Measurements from ENCODE around the gene UBE2QL1. TPM values are rescaled to one million over a fixed set of nuclear protein-coding genes. Genes with fewer than 3 reads are reported as not detected.

UBE2QL1 gene
- total RNA-seq, 1 experiment from 2014 or later = not detected

DNA sequence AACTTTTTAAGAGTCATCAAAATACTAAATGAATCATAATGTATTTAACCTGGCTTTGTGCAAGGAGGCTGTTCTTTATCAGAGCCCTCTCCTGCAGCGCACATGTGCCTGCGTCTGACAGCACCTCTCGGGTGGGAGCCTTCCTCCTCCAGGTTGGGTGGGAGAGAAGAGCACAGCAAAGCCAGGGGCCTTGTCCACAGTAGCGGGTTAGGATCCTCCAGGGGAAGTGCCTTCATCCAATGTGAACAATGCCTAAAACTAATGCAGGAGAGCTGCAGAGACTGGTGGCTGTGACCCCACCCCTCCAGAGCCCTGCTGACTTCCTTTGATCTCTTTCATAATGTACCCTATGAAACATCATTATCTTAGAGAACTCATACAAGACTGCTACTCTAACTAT is 10.2 kb downstream of the UBE2QL1 start:
- H3K27me3 ChIP-seq (replicated peaks; ENCODE audit: control insufficient read depth, insufficient read depth, low read length) = peaks cover 1% of the 10 kb centered on the region; the same call in 1 of the 2 replicates
- H3K36me3 Mint-ChIP-seq (ENCODE audit: insufficient read depth, unreplicated experiment) = no peaks in the 10 kb centered on the region
- H3K9me3 Mint-ChIP-seq (ENCODE audit: unreplicated experiment) = no peaks in the 10 kb centered on the region
- ChIA-PET POLR2A (no interaction called here), CTCF (no interaction called here)
- no peak overlapping the region for H3K4me3 ChIP-seq (ENCODE audit: low read depth, low read length)
- DNase-seq = no peak
- no peaks in the 10 kb centered on the region for H3K9me3 ChIP-seq
- TF ChIP-seq, protein P1, sequence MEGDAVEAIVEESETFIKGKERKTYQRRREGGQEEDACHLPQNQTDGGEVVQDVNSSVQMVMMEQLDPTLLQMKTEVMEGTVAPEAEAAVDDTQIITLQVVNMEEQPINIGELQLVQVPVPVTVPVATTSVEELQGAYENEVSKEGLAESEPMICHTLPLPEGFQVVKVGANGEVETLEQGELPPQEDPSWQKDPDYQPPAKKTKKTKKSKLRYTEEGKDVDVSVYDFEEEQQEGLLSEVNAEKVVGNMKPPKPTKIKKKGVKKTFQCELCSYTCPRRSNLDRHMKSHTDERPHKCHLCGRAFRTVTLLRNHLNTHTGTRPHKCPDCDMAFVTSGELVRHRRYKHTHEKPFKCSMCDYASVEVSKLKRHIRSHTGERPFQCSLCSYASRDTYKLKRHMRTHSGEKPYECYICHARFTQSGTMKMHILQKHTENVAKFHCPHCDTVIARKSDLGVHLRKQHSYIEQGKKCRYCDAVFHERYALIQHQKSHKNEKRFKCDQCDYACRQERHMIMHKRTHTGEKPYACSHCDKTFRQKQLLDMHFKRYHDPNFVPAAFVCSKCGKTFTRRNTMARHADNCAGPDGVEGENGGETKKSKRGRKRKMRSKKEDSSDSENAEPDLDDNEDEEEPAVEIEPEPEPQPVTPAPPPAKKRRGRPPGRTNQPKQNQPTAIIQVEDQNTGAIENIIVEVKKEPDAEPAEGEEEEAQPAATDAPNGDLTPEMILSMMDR (IDR thresholded peaks at IDR 0.05; ENCODE audit: insufficient read depth in 1 of 2, low read depth in 1 of 2, low read length in 1 of 2, severe bottlenecking in 1 of 2, unreplicated experiment in 1 of 2) = no peak
- H3K4me1 ChIP-seq = no peaks in the 10 kb centered on the region
- peaks cover 19% of the 10 kb centered on the region for H3K27me3 Mint-ChIP-seq (ENCODE audit: insufficient read depth, unreplicated experiment)
- intact Hi-C loops (cut with micrococcal nuclease; ENCODE audit: unreplicated experiment) = no loop called here
- H3K27ac Mint-ChIP-seq (ENCODE audit: unreplicated experiment) = no peak overlapping the region
- no TSS peak for BruUV-seq (replicated peaks)
- no peaks in the 10 kb centered on the region for H3K4me1 Mint-ChIP-seq (ENCODE audit: low read depth, unreplicated experiment)
- no peaks in the 10 kb centered on the region for H3K36me3 ChIP-seq (ENCODE audit: control insufficient read depth, insufficient read depth, low read length)
- H3K4me3 Mint-ChIP-seq (ENCODE audit: unreplicated experiment) = no peak overlapping the region

DNA sequence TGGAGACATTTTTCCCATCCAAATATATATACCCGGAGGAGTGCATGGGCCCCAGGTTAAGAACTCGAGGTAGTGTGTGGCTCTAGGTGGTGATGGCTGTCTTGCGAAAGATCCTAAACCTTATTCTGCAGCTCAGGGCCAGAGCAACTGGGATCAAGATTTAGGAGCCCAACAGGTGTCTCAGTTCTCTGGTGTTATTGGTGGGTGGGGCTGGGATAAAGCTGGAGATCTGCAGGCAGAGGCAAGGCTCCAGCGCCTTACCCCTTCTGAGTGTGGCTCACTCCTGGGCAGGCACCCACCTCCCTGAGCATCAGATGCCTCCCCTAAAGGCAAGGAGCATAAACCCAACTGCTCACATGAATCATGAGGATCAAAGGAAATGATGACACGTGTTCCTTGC is 11.2 kb downstream of the UBE2QL1 start:
- Histone ChIP-seq H3K4me3 (ENCODE audit: low read depth, low read length) (no peak overlapping the region), H3K36me3 (ENCODE audit: control insufficient read depth, insufficient read depth, low read length) (no peaks in the 10 kb centered on the region), H3K27me3 (replicated peaks; ENCODE audit: control insufficient read depth, insufficient read depth, low read length) (peaks cover 1% of the 10 kb centered on the region; the same call in 1 of the 2 replicates), H3K4me1 (no peaks in the 10 kb centered on the region), H3K9me3 (no peaks in the 10 kb centered on the region)
- intact Hi-C loops (cut with micrococcal nuclease; ENCODE audit: unreplicated experiment) = no loop called here
- Mint-ChIP-seq H3K36me3 (ENCODE audit: insufficient read depth, unreplicated experiment) (no peaks in the 10 kb centered on the region), H3K9me3 (ENCODE audit: unreplicated experiment) (no peaks in the 10 kb centered on the region), H3K4me1 (ENCODE audit: low read depth, unreplicated experiment) (no peaks in the 10 kb centered on the region), H3K27ac (ENCODE audit: unreplicated experiment) (no peak overlapping the region), H3K4me3 (ENCODE audit: unreplicated experiment) (no peak overlapping the region), H3K27me3 (ENCODE audit: insufficient read depth, unreplicated experiment) (peaks cover 19% of the 10 kb centered on the region)
- ChIA-PET CTCF (no interaction called here), POLR2A (no interaction called here)
- no TSS peak for BruUV-seq (replicated peaks)
- DNase-seq = no peak
- TF ChIP-seq, protein P1 (IDR thresholded peaks at IDR 0.05; ENCODE audit: insufficient read depth in 1 of 2, low read depth in 1 of 2, low read length in 1 of 2, severe bottlenecking in 1 of 2, unreplicated experiment in 1 of 2) = no peak

GRCh38 chr5:6461006-6461405 is 12.3 kb downstream of the UBE2QL1 start:
- Histone ChIP-seq H3K4me1 (no peaks in the 10 kb centered on the region), H3K9me3 (no peaks in the 10 kb centered on the region), H3K27me3 (replicated peaks; ENCODE audit: control insufficient read depth, insufficient read depth, low read length) (peaks cover 1% of the 10 kb centered on the region; the same call in 1 of the 2 replicates), H3K4me3 (ENCODE audit: low read depth, low read length) (no peak overlapping the region), H3K36me3 (ENCODE audit: control insufficient read depth, insufficient read depth, low read length) (no peaks in the 10 kb centered on the region)
- TF ChIP-seq, protein P1 (IDR thresholded peaks at IDR 0.05; ENCODE audit: insufficient read depth in 1 of 2, low read depth in 1 of 2, low read length in 1 of 2, severe bottlenecking in 1 of 2, unreplicated experiment in 1 of 2) = no peak
- ChIA-PET POLR2A (no interaction called here), CTCF (no interaction called here)
- Mint-ChIP-seq H3K9me3 (ENCODE audit: unreplicated experiment) (no peaks in the 10 kb centered on the region), H3K27me3 (ENCODE audit: insufficient read depth, unreplicated experiment) (peaks cover 19% of the 10 kb centered on the region), H3K27ac (ENCODE audit: unreplicated experiment) (no peak overlapping the region), H3K4me1 (ENCODE audit: low read depth, unreplicated experiment) (no peaks in the 10 kb centered on the region), H3K36me3 (ENCODE audit: insufficient read depth, unreplicated experiment) (no peaks in the 10 kb centered on the region), H3K4me3 (ENCODE audit: unreplicated experiment) (no peak overlapping the region)
- intact Hi-C loops (cut with micrococcal nuclease; ENCODE audit: unreplicated experiment) = no loop called here
- no TSS peak for BruUV-seq (replicated peaks)
- DNase-seq = no peak
